Measurements from ENCODE around the gene ANKZF1. TPM values are rescaled to one million over a fixed set of nuclear protein-coding genes. Genes with fewer than 3 reads are reported as not detected.

Gene ANKZF1
- total RNA-seq, 1 experiment from 2014 or later: 36.2 TPM

DNA sequence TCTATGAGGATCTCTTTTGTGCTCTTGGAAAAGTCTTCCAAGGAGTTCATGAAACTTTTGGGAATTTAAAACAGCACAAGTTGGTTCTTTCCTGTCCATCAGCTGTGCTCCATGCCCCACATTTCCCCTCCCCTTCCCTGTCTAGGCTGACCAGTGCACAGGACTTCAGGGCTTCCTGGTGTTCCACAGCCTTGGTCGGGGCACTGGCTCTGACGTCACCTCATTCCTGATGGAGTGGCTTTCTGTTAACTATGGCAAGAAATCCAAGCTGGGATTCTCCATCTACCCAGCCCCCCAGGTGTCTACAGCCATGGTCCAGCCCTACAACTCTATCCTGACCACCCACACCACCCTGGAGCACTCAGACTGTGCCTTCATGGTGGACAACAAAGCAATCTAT lies 41.4 kb downstream of the ANKZF1 start:
- no peak for ATAC-seq

DNA sequence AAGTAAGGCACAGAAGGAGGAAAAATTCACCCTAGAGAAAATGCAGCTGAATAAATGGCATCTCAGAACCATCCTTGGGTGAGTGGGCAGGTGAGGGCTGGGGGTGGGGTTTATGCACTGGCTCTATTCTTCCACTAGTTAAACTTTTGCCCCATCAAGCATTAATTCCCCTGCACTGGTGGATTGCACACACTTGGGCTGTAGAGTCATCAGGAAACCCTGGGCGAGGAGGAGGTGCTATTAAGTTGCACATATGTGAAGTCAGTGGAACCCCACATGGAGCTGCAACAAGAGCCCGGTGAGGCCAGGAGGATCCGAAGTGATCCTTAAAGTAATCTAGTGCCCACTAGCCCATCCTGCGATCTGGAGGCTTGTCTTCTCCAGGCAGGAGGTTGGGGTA lies 42.8 kb downstream of the ANKZF1 start:
- no peaks in the 10 kb centered on the region for H3K27me3 ChIP-seq (ENCODE audit: control insufficient read depth, insufficient read depth, low read length)
- ATAC-seq (no peak), DNase-seq (ENCODE audit: low read depth, low spot score) (no peak)
- BruUV-seq (replicated peaks): no TSS peak
- ChIA-PET CTCF (no interaction called here), POLR2A (no interaction called here)
- no peak overlapping the region for H3K4me3 ChIP-seq (ENCODE audit: low read depth in 2 of 2, low read length in 2 of 2)
- H3K9me3 ChIP-seq (ENCODE audit: control insufficient read depth, insufficient read depth, low read depth, low read length): no peaks in the 10 kb centered on the region
- intact Hi-C loops (cut with micrococcal nuclease; ENCODE audit: unreplicated experiment): no loop called here
- peaks cover 21% of the 10 kb centered on the region for H3K4me1 ChIP-seq (ENCODE audit: control insufficient read depth, insufficient read depth, low read length)
- TF ChIP-seq POLR2AphosphoS5 (IDR thresholded peaks at IDR 0.05; ENCODE audit: low read depth, low read length): no peak
- TF ChIP-seq, protein P1, sequence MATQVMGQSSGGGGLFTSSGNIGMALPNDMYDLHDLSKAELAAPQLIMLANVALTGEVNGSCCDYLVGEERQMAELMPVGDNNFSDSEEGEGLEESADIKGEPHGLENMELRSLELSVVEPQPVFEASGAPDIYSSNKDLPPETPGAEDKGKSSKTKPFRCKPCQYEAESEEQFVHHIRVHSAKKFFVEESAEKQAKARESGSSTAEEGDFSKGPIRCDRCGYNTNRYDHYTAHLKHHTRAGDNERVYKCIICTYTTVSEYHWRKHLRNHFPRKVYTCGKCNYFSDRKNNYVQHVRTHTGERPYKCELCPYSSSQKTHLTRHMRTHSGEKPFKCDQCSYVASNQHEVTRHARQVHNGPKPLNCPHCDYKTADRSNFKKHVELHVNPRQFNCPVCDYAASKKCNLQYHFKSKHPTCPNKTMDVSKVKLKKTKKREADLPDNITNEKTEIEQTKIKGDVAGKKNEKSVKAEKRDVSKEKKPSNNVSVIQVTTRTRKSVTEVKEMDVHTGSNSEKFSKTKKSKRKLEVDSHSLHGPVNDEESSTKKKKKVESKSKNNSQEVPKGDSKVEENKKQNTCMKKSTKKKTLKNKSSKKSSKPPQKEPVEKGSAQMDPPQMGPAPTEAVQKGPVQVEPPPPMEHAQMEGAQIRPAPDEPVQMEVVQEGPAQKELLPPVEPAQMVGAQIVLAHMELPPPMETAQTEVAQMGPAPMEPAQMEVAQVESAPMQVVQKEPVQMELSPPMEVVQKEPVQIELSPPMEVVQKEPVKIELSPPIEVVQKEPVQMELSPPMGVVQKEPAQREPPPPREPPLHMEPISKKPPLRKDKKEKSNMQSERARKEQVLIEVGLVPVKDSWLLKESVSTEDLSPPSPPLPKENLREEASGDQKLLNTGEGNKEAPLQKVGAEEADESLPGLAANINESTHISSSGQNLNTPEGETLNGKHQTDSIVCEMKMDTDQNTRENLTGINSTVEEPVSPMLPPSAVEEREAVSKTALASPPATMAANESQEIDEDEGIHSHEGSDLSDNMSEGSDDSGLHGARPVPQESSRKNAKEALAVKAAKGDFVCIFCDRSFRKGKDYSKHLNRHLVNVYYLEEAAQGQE (IDR thresholded peaks at IDR 0.05; ENCODE audit: insufficient read depth in 1 of 2, low read depth in 2 of 2, low read length in 1 of 2): no peak
- TF ChIP-seq SIN3A (IDR thresholded peaks at IDR 0.05; ENCODE audit: borderline replicate concordance, insufficient read depth, low read depth, low read length): no peak
- TF ChIP-seq TCF7L2 (IDR thresholded peaks at IDR 0.05; ENCODE audit: low read depth, low read length): no peak
- TF ChIP-seq, protein P2, sequence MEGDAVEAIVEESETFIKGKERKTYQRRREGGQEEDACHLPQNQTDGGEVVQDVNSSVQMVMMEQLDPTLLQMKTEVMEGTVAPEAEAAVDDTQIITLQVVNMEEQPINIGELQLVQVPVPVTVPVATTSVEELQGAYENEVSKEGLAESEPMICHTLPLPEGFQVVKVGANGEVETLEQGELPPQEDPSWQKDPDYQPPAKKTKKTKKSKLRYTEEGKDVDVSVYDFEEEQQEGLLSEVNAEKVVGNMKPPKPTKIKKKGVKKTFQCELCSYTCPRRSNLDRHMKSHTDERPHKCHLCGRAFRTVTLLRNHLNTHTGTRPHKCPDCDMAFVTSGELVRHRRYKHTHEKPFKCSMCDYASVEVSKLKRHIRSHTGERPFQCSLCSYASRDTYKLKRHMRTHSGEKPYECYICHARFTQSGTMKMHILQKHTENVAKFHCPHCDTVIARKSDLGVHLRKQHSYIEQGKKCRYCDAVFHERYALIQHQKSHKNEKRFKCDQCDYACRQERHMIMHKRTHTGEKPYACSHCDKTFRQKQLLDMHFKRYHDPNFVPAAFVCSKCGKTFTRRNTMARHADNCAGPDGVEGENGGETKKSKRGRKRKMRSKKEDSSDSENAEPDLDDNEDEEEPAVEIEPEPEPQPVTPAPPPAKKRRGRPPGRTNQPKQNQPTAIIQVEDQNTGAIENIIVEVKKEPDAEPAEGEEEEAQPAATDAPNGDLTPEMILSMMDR (IDR thresholded peaks at IDR 0.05): no peak
- in situ Hi-C loops (cut with HindIII; ENCODE audit: low pct_unique_long_range_greater_than_20kb, low sequenced_read_pairs): no loop called here
- H3K27ac ChIP-seq (ENCODE audit: low read length): no peak overlapping the region
- H3K36me3 ChIP-seq (ENCODE audit: control insufficient read depth, insufficient read depth, low read length): no peaks in the 10 kb centered on the region

More for the DNA sequence above, 41.4 kb downstream of the ANKZF1 start:
- no peaks in the 10 kb centered on the region for H3K27me3 ChIP-seq (ENCODE audit: control insufficient read depth, insufficient read depth, low read length)
- CTCF ChIA-PET: no interaction called here
- in situ Hi-C loops (cut with HindIII; ENCODE audit: low pct_unique_long_range_greater_than_20kb, low sequenced_read_pairs) (no loop called here), intact Hi-C loops (cut with micrococcal nuclease; ENCODE audit: unreplicated experiment) (no loop called here)
- POLR2A ChIA-PET: no interaction called here
- no peaks in the 10 kb centered on the region for H3K36me3 ChIP-seq (ENCODE audit: control insufficient read depth, insufficient read depth, low read length)
- H3K4me1 ChIP-seq (ENCODE audit: control insufficient read depth, insufficient read depth, low read length): peaks cover 19% of the 10 kb centered on the region
- no peak for DNase-seq (ENCODE audit: low read depth, low spot score)
- BruUV-seq (replicated peaks): no TSS peak
- no peaks in the 10 kb centered on the region for H3K9me3 ChIP-seq (ENCODE audit: control insufficient read depth, insufficient read depth, low read depth, low read length)
- TF ChIP-seq POLR2AphosphoS5 (IDR thresholded peaks at IDR 0.05; ENCODE audit: low read depth, low read length): no peak
- TF ChIP-seq, protein P1 (IDR thresholded peaks at IDR 0.05; ENCODE audit: insufficient read depth in 1 of 2, low read depth in 2 of 2, low read length in 1 of 2): no peak
- H3K4me3 ChIP-seq (ENCODE audit: low read depth in 2 of 2, low read length in 2 of 2): no peak overlapping the region
- H3K27ac ChIP-seq (ENCODE audit: low read length): no peak overlapping the region
